Ovary (tissue), 9 donors: ENCODE data around the gene TXNRD2. TPM values are rescaled to one million over a fixed set of nuclear protein-coding genes. Genes with fewer than 3 reads are reported as not detected.

ENCODE experiments used
- DNase-seq, 5 donors: peaks; one replicate each; pipeline ENCODE4 v3.0.0-alpha.2; 2019 to 2020
- H3K27ac ChIP-seq, 2 donors: fragments of 200-600 bp; one replicate each; pipeline versions ENCODE4 v1.5.1 to v1.8.0; 2019 to 2022
- H3K27me3 ChIP-seq: fragments of 200-600 bp; one replicate; pipeline ENCODE4 v1.8.0; 2022
- H3K36me3 ChIP-seq: fragments of 200-600 bp; sonication (generic); one replicate; pipeline ENCODE4 v1.5.1; 2019
- H3K4me1 ChIP-seq: one replicate; pipeline ENCODE4 v1.8.1; 2013; ENCODE audit warnings: mild to moderate bottlenecking, moderate library complexity; ENCODE audit not compliant: insufficient read depth
- H3K4me3 ChIP-seq: fragments of 200-600 bp; sonication (generic); one replicate; pipeline ENCODE4 v1.5.1; 2017
- H3K9me3 ChIP-seq, 2 donors: fragments of 200-600 bp in 1 of 2; sonication (generic) in 1 of 2; one replicate each; pipeline versions ENCODE4 v1.5.1 to v1.8.1; 2013 to 2019; ENCODE audit warnings: mild to moderate bottlenecking in 1 of 2, moderate library complexity in 1 of 2
- CTCF ChIP-seq, 3 donors: fragments of 450-650 bp in 2 of 3; fragments of 200-600 bp in 1 of 3; IDR thresholded peaks; one replicate each; pipeline versions ENCODE4 v1.5.1 to v1.8.0; 2016 to 2022; ENCODE audit warnings: antibody characterized with exemption in 3 of 3, mild to moderate bottlenecking in 1 of 3
- EP300 ChIP-seq: sonication (generic); formaldehyde crosslinking; IDR thresholded peaks from one replicate; pipeline ENCODE4 v1.6.1; 2017; ENCODE audit warnings: antibody characterized with exemption
- POLR2A ChIP-seq: fragments of 450-650 bp; IDR thresholded peaks from one replicate; pipeline ENCODE4 v1.6.1; 2017; ENCODE audit warnings: antibody characterized with exemption, mild to moderate bottlenecking, moderate library complexity
- WGBS, 3 donors: extraction: QIAGEN DNeasy Blood & Tissue Kit in 1 of 3; methylation state at CpG; one replicate each; pipeline versions ENCODE4 v1.1.5 to v1.1.7; 2013 to 2017; 5-methylcytosine and 5-hydroxymethylcytosine counted together
- intact Hi-C, 4 donors: fragments of 100-400 bp; cut with DNase I; formaldehyde crosslinking; loops; one replicate each; pipeline versions ENCODE4 v1.11.0 to v1.15.1; 2022 to 2023
- polyA plus RNA-seq, 2 donors: library from polyadenylated mRNA; stranded (reverse); fragments of 200-250 nt in 1 of 2; fragments of 350-450 nt in 1 of 2; fragmentation: Illumina TruSeq in 1 of 2; extraction: RNeasy Lipid Tissue Mini Kit (QIAGEN cat#74804) in 1 of 2; gene quantifications; one replicate each; pipeline ENCODE4 v1.2.3, GENCODE V29; 2013 to 2014
- total RNA-seq, 7 donors: library from RNA; depleted of rRNA in 2 of 7; stranded (reverse); fragments of >200 nt in 2 of 7; fragmentation: NEBNext Ultra II Directional in 3 of 7; extraction: Animal tissue kit (Norgen Biotek cat#: 25700) in 3 of 7; gene quantifications; one replicate each; pipeline versions ENCODE4 v1.1.0 to v1.2.4, GENCODE V29; 2016 to 2023
- donor health status: DM: no; HTN: no; CAD: no; lungs with moderate emphysema.
- donor health status: DM: no; HTN: no; CAD: no.
- donor health status: Bipolar disorder and iron deficiency.
- donor health status: DM: yes; HTN: yes; CAD: no.
- donor health status: DM: no; HTN: no; CAD: no.
- donor health status: DM: yes; HTN: yes; CAD: no.

The TXNRD2 gene
- total and polyA plus RNA-seq, 9 donors, result 21.3 to 37.8 (median 26.9) TPM

DNA sequence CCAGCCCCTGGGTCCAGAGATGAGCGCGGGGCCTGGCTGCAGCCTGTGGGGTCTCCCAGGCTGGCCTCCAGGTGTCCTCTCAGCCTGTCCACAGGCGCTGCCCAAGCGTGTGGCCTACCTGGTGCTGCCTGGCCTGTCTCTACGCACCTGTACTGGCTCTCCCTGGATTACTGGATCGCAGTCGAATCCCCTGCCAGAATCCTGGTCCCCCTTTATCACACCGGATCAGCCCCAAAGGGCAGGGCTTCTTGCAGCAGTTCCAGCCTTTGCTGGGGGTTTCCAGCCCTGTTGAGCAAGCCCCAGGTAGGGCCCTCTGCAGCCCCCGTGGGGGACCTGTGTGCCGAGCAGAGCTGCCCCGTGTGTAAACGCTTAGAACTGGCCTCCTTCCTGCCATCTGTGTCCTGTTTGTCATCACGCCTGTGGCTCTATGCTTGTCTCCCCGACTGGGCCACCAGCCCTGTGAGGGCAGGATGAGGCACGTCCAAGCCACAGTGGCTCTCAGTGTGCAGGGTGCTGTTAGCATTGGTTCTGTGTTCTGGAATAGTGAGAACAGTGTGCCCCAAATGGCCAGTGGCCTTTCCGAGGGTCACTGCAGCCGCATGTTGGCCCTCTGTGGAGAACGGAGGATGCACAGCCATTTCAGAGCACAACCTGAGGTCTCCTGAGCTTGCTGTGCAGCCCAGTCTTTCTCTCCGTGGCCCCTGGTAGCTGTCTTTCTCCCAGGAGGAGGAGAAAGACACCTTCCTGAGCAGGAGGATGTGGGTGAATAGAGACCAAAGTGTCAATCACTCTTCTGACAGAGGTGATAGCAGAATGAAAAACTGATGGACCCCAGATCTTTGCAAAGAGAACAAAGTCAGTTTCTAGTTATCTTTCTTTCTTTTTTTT lies 13.9 kb upstream of the TXNRD2 start:
- Histone ChIP-seq H3K36me3 (no peaks in the 10 kb centered on the region), H3K4me3 (no peak overlapping the region), H3K27ac (no peak overlapping the region), H3K9me3 (no peaks in the 10 kb centered on the region), H3K4me1 (peaks cover 16% of the 10 kb centered on the region), H3K27me3 (no peaks in the 10 kb centered on the region)
- DNase-seq, result no peak
- intact Hi-C loops, result no loop called here
- WGBS, 3 donors, result 80 to 92% (median 81%) methylated on average over 15 to 19 of the region's 19 CpGs
- TF ChIP-seq POLR2A (no peak), EP300 (no peak), CTCF (IDR thresholded peaks at IDR 0.05) (no peak)

- peaks cover 18% of the 10 kb centered on the region for H3K4me1 ChIP-seq
These were observed 9.7 kb upstream of the TXNRD2 start for GRCh38 chr22:19951346-19951745.

DNA sequence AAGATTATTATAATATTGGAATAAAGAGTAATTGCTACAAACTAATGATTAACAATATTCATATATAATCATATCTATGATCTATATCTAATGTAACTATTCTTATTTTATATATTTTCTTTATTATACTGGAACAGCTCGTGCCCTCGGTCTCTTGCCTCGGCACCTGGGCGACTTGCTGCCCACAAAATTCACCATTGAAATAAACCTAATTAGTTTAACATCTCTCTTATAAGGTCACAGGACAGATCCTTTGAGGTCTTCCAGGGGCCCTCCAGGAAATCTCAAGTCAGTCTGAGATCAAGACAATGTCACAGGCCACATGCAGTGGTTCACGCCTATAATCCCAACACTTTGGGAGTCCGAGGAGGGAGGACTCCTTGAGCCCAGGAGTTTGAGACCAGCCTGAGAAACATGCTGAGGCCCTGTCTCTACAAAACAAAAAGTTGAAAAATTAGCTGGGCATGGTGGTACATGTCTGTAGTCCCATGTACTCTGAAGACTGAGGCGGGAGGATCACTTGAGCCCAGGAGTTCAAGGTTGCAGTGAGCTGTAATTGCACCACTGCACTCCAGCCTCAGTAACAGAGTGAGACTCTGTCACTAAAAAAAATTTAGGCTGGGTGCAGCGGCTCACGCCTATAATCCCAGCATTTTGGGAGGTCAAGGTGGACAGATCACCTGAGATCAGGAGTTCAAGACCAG lies 6.6 kb upstream of the TXNRD2 start:
- no peak overlapping the region for H3K4me3 ChIP-seq
- H3K27ac ChIP-seq, result peak overlapping the region in 1 of 2 donors; percentile 72
- no peaks in the 10 kb centered on the region for H3K36me3 ChIP-seq
- TF ChIP-seq EP300, result no peak
- TF ChIP-seq CTCF (IDR thresholded peaks at IDR 0.05), result no peak
- TF ChIP-seq POLR2A, result no peak
- no peaks in the 10 kb centered on the region for H3K27me3 ChIP-seq
- no peak for DNase-seq
- H3K4me1 ChIP-seq, result peaks cover 27% of the 10 kb centered on the region
- no peaks in the 10 kb centered on the region for H3K9me3 ChIP-seq
- intact Hi-C loops, result no loop called here
- WGBS, 3 donors, result 45 to 68% (median 46%) methylated on average over 9 of the region's 9 CpGs

More at GRCh38 chr22:19951346-19951745, 9.7 kb upstream of the TXNRD2 start:
- Histone ChIP-seq H3K9me3 (no peaks in the 10 kb centered on the region), H3K27me3 (no peaks in the 10 kb centered on the region), H3K27ac (peak overlapping the region; percentile 28 to 36), H3K36me3 (no peaks in the 10 kb centered on the region), H3K4me3 (no peak overlapping the region)
- WGBS, 3 donors, result 13 to 23% (median 19%) methylated on average over 13 of the region's 13 CpGs
- no peak for TF ChIP-seq POLR2A
- no peak for TF ChIP-seq CTCF (IDR thresholded peaks at IDR 0.05)
- no peak for TF ChIP-seq EP300
- DNase-seq, result peak in 3 of 5 donors; percentile 53 to 72 (median 55)
- intact Hi-C loops, result no loop called here

DNA sequence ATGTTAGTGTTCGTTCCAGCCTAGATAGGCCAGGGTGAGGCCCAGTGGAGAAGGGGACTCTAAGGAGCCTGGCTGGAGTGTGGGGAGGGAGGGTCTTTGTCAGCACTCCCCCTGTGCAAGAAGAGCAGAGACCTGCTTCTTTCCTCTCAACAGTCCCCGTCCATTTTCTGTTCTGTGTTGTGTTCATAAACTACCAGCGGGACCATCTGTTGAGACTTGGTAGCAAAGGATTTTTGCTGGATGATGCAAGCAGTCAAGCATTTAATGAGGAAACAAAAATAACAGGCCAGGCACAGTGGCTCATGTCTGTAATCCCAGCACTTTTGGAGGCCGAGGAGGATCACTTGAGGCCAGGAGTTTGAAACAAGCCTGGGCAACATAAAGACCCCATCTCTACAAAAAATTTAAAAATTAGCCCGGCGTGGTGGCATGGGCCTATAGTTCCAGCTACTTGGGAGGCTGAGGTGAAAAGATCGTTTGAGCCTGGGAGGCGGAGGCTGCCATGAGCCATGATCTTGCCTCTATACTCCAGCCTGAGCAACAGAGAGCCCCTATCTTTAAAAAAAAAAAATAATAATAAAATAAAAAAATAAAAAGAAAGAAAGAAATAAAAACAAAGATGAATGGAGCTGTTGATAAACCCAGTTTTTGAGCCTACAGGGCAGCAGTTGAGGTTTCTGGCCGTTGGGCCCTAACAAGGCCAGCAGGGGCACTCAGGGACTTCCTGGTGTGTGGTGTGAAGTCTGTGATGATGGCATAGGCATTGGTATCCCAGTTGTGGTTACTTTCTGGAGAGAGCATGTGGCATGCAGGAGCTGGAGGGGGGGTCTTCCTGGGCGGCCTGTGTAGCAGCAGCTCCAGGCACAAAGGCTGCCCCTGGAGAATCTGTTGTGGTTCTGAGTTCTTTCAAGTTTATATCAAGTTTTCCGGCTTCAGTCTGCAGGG lies 1.7 kb upstream of the TXNRD2 start:
- intact Hi-C loops, result loop anchor here in 1 of 4 donors (5.0 kb wide), 1 partner anchor 91 kb away; the partner anchor contains the start of genes GNB1L and RTL10
- H3K27me3 ChIP-seq, result no peaks in the 10 kb centered on the region
- WGBS, 3 donors, result 15 to 25% (median 25%) methylated on average over 11 of the region's 11 CpGs
- no peaks in the 10 kb centered on the region for H3K9me3 ChIP-seq
- no peak for TF ChIP-seq POLR2A
- TF ChIP-seq EP300, result no peak
- TF ChIP-seq CTCF (IDR thresholded peaks at IDR 0.05), result no peak
- peak overlapping the region; percentile 97 to 98 for H3K27ac ChIP-seq
- peaks cover 20% of the 10 kb centered on the region for H3K4me1 ChIP-seq
- H3K36me3 ChIP-seq, result no peaks in the 10 kb centered on the region
- peak overlapping the region; percentile 75 for H3K4me3 ChIP-seq
- peak in 2 of 5 donors; percentile 66 to 69 for DNase-seq
